NB4 (cell line): ENCODE results near the gene NCBP2.

ENCODE experiments used
- DNase-seq: peaks from one replicate; pipeline ENCODE4 v3.0.0; 2010; ENCODE audit warnings: low read depth
- H3K4me3 ChIP-seq: one replicate; pipeline ENCODE4 v1.5.1; 2011; ENCODE audit warnings: mild to moderate bottlenecking, low read depth, low read length, moderate library complexity
- MYC ChIP-seq: IDR thresholded peaks from 2 replicates; pipeline ENCODE4 v1.6.1; 2011; ENCODE audit warnings: low read depth, low read length
- POLR2A ChIP-seq: IDR thresholded peaks from 2 replicates; pipeline ENCODE4 v1.6.1; 2011; ENCODE audit warnings: mild to moderate bottlenecking; ENCODE audit not compliant: insufficient read length; ENCODE audit errors: extremely low read depth
- TF ChIP-seq, protein P1 (sequence below): IDR thresholded peaks from one replicate; pipeline ENCODE4 v1.5.1; 2012; ENCODE audit warnings: low read depth, low read length
- TF ChIP-seq, protein P2 (sequence below): IDR thresholded peaks from 2 replicates; pipeline ENCODE4 v1.6.1; 2011; ENCODE audit warnings: low read depth, low read length

Gene NCBP2

DNA sequence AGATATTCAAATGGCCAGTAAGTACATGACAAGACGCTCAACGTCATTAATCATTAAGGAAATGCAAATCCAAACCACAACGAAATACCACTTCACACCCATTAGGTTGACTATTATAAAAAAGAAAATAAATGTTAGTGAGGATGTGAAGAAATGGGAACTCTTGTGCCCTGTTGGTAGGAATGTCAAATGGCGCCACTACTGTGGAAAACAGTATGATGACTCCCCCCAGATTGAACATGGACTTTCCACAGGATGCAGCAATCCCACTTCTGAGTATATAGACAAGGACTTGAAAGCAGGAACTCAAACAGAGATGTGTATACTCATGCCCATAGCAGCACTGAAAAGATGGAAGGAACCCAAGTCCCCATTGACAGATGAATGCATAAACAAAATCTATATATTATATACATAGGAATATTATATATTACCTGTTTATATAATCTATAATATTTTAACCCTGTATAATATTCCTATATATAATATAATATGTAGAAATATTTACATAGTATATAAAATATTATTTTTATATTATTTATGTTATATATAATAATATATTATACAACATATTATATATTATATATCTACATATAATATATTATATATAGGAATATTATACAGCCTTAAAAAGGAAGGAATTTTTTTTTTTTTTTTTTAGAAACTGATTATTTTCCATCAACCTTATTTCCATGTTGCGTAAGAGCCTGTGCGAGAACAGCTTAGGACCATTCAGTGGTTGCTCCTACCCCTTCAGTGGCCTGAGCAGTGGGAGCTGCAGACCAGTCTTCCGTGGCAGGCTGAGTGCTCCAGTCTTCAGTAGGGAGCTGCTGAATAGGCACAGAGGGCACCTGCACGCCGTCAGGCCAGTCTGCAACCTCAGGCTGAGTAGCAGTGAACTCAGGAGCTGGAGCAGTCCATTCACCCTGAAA, 43.9 kb upstream of the NCBP2 start:
- TF ChIP-seq MYC (no peak), POLR2A (no peak)
- TF ChIP-seq, protein P1, sequence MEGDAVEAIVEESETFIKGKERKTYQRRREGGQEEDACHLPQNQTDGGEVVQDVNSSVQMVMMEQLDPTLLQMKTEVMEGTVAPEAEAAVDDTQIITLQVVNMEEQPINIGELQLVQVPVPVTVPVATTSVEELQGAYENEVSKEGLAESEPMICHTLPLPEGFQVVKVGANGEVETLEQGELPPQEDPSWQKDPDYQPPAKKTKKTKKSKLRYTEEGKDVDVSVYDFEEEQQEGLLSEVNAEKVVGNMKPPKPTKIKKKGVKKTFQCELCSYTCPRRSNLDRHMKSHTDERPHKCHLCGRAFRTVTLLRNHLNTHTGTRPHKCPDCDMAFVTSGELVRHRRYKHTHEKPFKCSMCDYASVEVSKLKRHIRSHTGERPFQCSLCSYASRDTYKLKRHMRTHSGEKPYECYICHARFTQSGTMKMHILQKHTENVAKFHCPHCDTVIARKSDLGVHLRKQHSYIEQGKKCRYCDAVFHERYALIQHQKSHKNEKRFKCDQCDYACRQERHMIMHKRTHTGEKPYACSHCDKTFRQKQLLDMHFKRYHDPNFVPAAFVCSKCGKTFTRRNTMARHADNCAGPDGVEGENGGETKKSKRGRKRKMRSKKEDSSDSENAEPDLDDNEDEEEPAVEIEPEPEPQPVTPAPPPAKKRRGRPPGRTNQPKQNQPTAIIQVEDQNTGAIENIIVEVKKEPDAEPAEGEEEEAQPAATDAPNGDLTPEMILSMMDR, result no peak
- TF ChIP-seq, protein P2, sequence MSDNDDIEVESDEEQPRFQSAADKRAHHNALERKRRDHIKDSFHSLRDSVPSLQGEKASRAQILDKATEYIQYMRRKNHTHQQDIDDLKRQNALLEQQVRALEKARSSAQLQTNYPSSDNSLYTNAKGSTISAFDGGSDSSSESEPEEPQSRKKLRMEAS, result no peak

DNA sequence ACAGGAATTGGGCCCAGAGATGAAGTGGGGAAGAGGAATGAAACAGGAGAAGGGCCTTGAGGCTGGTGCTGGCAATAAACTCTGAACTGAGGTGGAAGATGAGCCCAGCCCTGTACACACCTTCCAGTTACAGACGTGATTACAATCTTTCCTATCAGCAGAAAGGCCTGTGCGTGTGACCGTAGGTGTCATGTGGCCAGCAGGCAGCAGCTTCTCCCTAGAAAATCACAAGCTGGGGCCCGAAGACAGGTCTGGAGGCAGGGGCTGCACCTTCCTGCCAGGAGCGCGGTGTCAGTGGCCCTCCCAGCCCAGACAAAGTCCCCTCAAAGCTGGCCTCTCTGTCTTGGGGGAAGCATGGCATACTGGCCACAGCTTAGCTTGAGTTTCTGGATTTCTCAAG, 43.0 kb upstream of the NCBP2 start:
- no peak for DNase-seq
- TF ChIP-seq MYC (no peak), POLR2A (no peak)
- TF ChIP-seq, protein P1, result no peak
- TF ChIP-seq, protein P2, result no peak

More for the DNA sequence above, 43.9 kb upstream of the NCBP2 start:
- no peak overlapping the region for H3K4me3 ChIP-seq
- no peak for DNase-seq

DNA sequence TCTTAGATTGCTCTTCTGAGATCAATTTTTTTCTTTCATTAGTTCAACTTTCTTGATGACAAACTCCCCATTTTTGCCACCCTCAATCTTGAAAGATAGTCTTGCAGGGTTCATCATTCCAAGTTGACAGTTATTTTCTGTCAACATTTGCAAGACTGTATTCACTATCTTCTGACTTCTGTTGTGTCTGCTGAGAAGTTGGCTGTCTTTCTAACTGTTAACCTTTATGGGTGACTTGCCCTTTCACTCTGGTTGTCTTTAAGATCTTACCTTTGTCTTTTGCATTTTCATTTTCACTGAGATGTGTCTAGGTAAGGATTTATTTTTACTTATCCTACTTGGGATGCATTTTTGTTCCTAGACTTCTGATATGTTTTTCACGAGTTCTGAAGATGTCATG, 40.9 kb upstream of the NCBP2 start:
- DNase-seq, result no peak
- H3K4me3 ChIP-seq, result no peak overlapping the region
- TF ChIP-seq, protein P1, result no peak
- TF ChIP-seq, protein P2, result no peak
- TF ChIP-seq POLR2A (no peak), MYC (no peak)

More for the DNA sequence above, 43.0 kb upstream of the NCBP2 start:
- no peak overlapping the region for H3K4me3 ChIP-seq

DNA sequence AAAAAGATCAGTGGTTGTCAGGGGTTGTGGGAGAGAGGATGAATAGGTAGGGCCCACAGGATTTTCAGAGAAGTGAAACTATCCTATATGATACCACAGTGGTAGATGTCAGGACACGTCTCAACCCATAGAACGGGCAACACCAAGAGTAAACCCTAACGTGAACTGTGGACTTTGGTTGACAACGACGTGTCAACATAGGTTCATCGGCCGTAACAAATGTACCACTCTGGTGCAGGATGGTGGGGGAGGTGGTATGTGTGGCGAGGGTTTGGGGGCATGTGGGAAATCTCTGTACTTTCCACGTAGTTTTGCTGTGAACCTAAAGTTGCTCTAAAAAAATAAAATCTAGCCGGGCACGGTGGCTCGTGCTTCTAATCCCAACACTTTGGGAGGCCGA, 39.3 kb upstream of the NCBP2 start:
- no peak overlapping the region for H3K4me3 ChIP-seq
- no peak for DNase-seq
- TF ChIP-seq POLR2A, result no peak
- TF ChIP-seq, protein P2, result no peak
- TF ChIP-seq, protein P1, result no peak

DNA sequence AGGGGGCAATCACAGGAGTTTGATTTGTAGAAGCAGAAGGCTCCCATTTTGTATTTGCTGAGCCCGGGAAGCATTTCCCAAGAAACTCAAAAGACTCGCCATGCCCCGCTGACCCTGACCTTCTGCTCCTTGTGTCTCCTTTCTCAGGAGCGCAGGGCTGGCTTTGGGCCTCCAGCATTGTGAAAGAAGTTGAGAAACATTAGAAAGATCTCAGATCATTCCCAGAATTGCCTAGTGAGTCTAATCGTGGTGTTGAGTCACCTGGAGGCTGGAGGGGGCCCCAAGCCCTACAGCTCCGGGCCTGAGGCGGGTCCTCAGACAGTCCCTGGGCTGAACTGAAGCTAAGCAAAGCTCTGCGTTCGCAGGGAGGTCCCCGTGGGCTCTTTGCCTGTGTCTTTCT, 37.2 kb upstream of the NCBP2 start:
- H3K4me3 ChIP-seq, result no peak overlapping the region
- DNase-seq, result no peak
- no peak for TF ChIP-seq POLR2A
- no peak for TF ChIP-seq MYC
- TF ChIP-seq, protein P2, result no peak
- TF ChIP-seq, protein P1, result no peak
